Ammon's horn (tissue), 1 donor: Measurements from ENCODE around the gene ZNF500.
"Not testable (repeated sequence)": the region's sequence is repeated elsewhere in the genome, so short reads cannot be mapped to it uniquely, and the experiment has no call there.

Source experiments
- DNase-seq: peaks from one replicate; pipeline ENCODE4 v3.0.0-alpha.2; 2016; ENCODE audit warnings: low spot score

The ZNF500 gene

GRCh38 chr16:4745274-4745569, 21.7 kb downstream of the ZNF500 start:
- DNase-seq, result no peak

- DNase-seq, result no peak
Measured at GRCh38 chr16:4744555-4745273, 22.2 kb downstream of the ZNF500 start.

GRCh38 chr16:4743226-4743878, 23.6 kb downstream of the ZNF500 start:
- DNase-seq, result no peak

- not testable (repeated sequence) for DNase-seq
Measured at GRCh38 chr16:4738370-4738769, 28.6 kb downstream of the ZNF500 start.

GRCh38 chr16:4737545-4737944, 29.4 kb downstream of the ZNF500 start:
- DNase-seq, result no peak

- DNase-seq, result no peak
Measured at GRCh38 chr16:4736546-4736945, 30.4 kb downstream of the ZNF500 start.

- DNase-seq, result peak; percentile 88
Measured at GRCh38 chr16:4734730-4735535, 32.0 kb downstream of the ZNF500 start.

GRCh38 chr16:4734063-4734729, 32.8 kb downstream of the ZNF500 start, which contains the start of the genes ANKS3 and DNAAF8:
Gene ANKS3 (minus strand): TSS chr16:4734271. CDS start chr16:4730149, 4,122 bp downstream.
Gene DNAAF8 (plus strand): TSS chr16:4734537. CDS start chr16:4736515, 1,978 bp downstream.
- peak; percentile 99 for DNase-seq

GRCh38 chr16:4733747-4734062, 33.3 kb downstream of the ZNF500 start:
- DNase-seq, result no peak

- DNase-seq, result no peak
Measured at GRCh38 chr16:4733211-4733742, 33.7 kb downstream of the ZNF500 start.

GRCh38 chr16:4729876-4730275, 37.1 kb downstream of the ZNF500 start:
- no peak for DNase-seq

- DNase-seq, result no peak
Measured at GRCh38 chr16:4728676-4729075, 38.3 kb downstream of the ZNF500 start.

GRCh38 chr16:4726616-4727015, 40.3 kb downstream of the ZNF500 start:
- no peak for DNase-seq

GRCh38 chr16:4724661-4725270, 42.2 kb downstream of the ZNF500 start:
- no peak for DNase-seq

- no peak for DNase-seq
Measured at GRCh38 chr16:4723071-4723767, 43.7 kb downstream of the ZNF500 start.

- no peak for DNase-seq
Measured at GRCh38 chr16:4718466-4718865, 48.5 kb downstream of the ZNF500 start.

- DNase-seq, result no peak
Measured at GRCh38 chr16:4714996-4715395, 52.0 kb downstream of the ZNF500 start.

GRCh38 chr16:4713663-4714501, 53.1 kb downstream of the ZNF500 start:
- no peak for DNase-seq

GRCh38 chr16:4709481-4709880, 57.5 kb downstream of the ZNF500 start:
- DNase-seq, result no peak

GRCh38 chr16:4706871-4707270, 60.1 kb downstream of the ZNF500 start:
- DNase-seq, result peak; percentile 57
